HG02759 (cell line): ENCODE data around the gene LHX3.

Source experiments
- ATAC-seq: cut with Tn5 transposase; IDR thresholded peaks from one replicate; pipeline ENCODE4 v1.9.1; 2021; ENCODE audit warnings: mild to moderate bottlenecking, moderate library complexity; ENCODE audit not compliant: unreplicated experiment

Gene LHX3

GRCh38 chr9:136194540-136194939 lies 10.4 kb downstream of the LHX3 start:
- ATAC-seq: no peak

- no peak for ATAC-seq
These were observed 11.0 kb downstream of the LHX3 start for GRCh38 chr9:136193891-136194279.

GRCh38 chr9:136193127-136193890 lies 11.6 kb downstream of the LHX3 start:
- no peak for ATAC-seq

- ATAC-seq: no peak
These were observed 12.4 kb downstream of the LHX3 start for GRCh38 chr9:136192289-136193126.

- ATAC-seq: no peak
These were observed 13.0 kb downstream of the LHX3 start for GRCh38 chr9:136191960-136192286.

- ATAC-seq: no peak
These were observed 13.6 kb downstream of the LHX3 start for GRCh38 chr9:136191099-136191959.

GRCh38 chr9:136190656-136191055 lies 14.3 kb downstream of the LHX3 start:
- no peak for ATAC-seq

GRCh38 chr9:136190237-136190601 lies 14.7 kb downstream of the LHX3 start:
- no peak for ATAC-seq

- ATAC-seq: no peak
These were observed 15.3 kb downstream of the LHX3 start for GRCh38 chr9:136189394-136190236.

- no peak for ATAC-seq
These were observed 17.0 kb downstream of the LHX3 start for GRCh38 chr9:136187683-136188586.

- ATAC-seq: no peak
These were observed 17.7 kb downstream of the LHX3 start for GRCh38 chr9:136187197-136187596.

GRCh38 chr9:136186386-136186785 lies 18.5 kb downstream of the LHX3 start:
- ATAC-seq: no peak

- ATAC-seq: no peak
These were observed 19.1 kb downstream of the LHX3 start for GRCh38 chr9:136185596-136186366.

GRCh38 chr9:136185066-136185465 lies 19.9 kb downstream of the LHX3 start:
- ATAC-seq: no peak

- ATAC-seq: no peak
These were observed 22.0 kb downstream of the LHX3 start for GRCh38 chr9:136182850-136183422.

- ATAC-seq: no peak
These were observed 22.5 kb downstream of the LHX3 start for GRCh38 chr9:136182420-136182787.

- ATAC-seq: no peak
These were observed 23.0 kb downstream of the LHX3 start for GRCh38 chr9:136181784-136182419.

- no peak for ATAC-seq
These were observed 24.3 kb downstream of the LHX3 start for GRCh38 chr9:136180586-136180985.
